Measurements from ENCODE around the gene SLC9A5. TPM values are rescaled to one million over a fixed set of nuclear protein-coding genes. Genes with fewer than 3 reads are reported as not detected.

The SLC9A5 gene
- total RNA-seq, 4 donors from 2014 or later = 0.37 to 1.2 (median 0.72) TPM

DNA sequence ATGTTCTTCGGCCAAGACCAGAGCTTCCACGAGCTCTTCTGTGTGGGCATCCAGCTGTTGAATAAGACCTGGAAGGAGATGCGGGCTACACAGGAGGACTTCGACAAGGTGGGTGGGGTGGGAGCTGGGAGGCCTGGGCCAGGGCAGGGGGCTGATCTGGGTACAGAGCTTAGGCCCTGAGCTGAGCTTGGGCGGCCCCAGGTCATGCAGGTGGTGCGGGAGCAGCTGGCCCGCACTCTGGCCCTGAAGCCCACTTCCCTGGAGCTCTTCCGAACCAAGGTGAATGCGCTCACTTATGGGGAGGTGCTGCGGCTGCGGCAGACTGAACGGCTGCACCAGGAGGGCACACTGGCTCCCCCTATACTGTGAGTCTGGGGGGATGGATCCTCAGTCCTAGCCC, 46.4 kb upstream of the SLC9A5 start:
- ATAC-seq (ENCODE audit: low FRiP score) (no peak), DNase-seq (ENCODE audit: low spot score) (no peak)
- TF ChIP-seq, protein P1, sequence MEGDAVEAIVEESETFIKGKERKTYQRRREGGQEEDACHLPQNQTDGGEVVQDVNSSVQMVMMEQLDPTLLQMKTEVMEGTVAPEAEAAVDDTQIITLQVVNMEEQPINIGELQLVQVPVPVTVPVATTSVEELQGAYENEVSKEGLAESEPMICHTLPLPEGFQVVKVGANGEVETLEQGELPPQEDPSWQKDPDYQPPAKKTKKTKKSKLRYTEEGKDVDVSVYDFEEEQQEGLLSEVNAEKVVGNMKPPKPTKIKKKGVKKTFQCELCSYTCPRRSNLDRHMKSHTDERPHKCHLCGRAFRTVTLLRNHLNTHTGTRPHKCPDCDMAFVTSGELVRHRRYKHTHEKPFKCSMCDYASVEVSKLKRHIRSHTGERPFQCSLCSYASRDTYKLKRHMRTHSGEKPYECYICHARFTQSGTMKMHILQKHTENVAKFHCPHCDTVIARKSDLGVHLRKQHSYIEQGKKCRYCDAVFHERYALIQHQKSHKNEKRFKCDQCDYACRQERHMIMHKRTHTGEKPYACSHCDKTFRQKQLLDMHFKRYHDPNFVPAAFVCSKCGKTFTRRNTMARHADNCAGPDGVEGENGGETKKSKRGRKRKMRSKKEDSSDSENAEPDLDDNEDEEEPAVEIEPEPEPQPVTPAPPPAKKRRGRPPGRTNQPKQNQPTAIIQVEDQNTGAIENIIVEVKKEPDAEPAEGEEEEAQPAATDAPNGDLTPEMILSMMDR (IDR thresholded peaks at IDR 0.05) = no peak

GRCh38 chr16:67202956-67203493, 45.8 kb upstream of the SLC9A5 start:
- TF ChIP-seq, protein P1 (IDR thresholded peaks at IDR 0.05) = no peak
- ATAC-seq (ENCODE audit: low FRiP score) = no peak
- DNase-seq (ENCODE audit: low spot score) = no peak

DNA sequence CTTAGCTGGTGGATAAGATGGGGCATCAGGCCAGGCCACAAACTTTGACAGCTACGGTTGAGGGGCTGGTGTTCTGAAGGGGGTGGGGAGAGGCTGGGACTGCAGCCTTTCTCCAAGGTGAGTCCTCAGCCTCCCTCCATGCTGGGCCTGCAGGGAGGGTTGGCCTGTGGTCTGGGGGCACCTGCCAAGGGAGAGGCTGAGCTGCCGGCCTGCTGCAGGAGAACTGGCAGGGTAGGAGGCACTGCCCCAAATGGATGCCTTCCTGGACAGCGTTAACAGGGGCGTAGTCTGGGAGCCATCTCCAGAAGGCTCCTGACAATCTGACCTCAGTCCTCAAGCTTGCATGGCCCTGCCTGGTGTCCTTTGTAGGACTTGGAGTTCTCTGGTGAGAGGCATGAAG, 44.7 kb upstream of the SLC9A5 start:
- ATAC-seq (ENCODE audit: low FRiP score) (no peak), DNase-seq (ENCODE audit: low spot score) (no peak)
- TF ChIP-seq, protein P1 (IDR thresholded peaks at IDR 0.05) = no peak

DNA sequence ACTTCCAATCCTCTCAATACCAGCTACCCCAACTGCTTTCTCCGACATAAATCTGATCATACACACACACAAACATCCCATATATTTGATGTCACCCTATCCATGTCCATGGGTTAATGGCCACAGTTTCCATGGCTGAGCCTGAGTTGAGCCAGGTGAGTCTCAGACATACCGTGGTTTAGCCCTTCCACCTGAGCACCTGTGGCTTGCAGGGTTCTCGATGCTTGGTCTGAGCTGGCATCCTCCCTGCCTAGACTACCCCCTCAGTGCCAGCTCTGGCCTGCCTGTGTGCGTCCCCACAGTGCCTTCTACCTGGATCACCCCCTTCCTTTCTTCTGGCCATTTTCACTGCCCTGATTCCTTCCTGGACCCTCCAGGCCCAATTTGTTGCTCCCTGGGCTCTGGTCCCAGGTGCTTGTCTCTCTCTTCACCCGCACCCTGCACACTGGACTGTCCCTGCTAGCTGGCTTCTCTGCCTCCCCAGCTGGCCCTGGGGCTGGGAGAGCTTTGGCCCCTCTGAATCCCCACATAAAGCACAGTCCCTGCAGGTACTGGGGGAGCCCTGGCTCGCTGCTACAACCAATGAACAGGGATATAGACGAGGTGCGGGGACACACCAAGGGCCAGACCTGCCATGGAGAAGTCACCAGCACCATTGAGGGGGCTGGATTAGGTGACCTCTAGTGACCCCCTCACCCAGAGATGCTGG, 42.5 kb upstream of the SLC9A5 start:
- DNase-seq (ENCODE audit: low spot score) (no peak), ATAC-seq (ENCODE audit: low FRiP score) (no peak)
- TF ChIP-seq, protein P1 (IDR thresholded peaks at IDR 0.05) = no peak

DNA sequence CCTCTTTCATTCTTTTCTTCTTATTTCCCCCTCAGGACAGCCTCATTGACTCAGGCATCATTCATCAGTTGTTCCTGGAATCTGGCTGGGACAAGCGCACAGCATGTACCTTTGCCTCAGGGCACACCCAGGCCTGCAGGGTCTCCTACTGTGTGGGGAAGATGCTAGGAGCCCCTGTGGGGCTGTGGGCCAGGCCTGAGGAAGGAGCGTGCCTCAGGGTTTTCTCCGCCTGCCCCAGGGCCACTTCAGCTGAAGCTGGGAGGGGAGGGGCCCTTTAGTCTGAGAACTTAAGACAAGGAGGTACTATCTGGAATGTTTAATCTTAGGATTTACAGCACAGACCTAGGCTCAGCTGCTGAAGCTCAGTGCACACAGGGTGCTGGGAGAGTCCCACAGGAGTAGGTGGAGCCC, 41.9 kb upstream of the SLC9A5 start:
- no peak for ATAC-seq (ENCODE audit: low FRiP score)
- TF ChIP-seq, protein P1 (IDR thresholded peaks at IDR 0.05) = no peak
- no peak for DNase-seq (ENCODE audit: low spot score)

- TF ChIP-seq, protein P1 (IDR thresholded peaks at IDR 0.05) = no peak
- ATAC-seq (ENCODE audit: low FRiP score) (no peak), DNase-seq (ENCODE audit: low spot score) (no peak)
These were observed 41.3 kb upstream of the SLC9A5 start for GRCh38 chr16:67207249-67208091.
